Measurements from ENCODE around the gene ZNF532.

Gene ZNF532

DNA sequence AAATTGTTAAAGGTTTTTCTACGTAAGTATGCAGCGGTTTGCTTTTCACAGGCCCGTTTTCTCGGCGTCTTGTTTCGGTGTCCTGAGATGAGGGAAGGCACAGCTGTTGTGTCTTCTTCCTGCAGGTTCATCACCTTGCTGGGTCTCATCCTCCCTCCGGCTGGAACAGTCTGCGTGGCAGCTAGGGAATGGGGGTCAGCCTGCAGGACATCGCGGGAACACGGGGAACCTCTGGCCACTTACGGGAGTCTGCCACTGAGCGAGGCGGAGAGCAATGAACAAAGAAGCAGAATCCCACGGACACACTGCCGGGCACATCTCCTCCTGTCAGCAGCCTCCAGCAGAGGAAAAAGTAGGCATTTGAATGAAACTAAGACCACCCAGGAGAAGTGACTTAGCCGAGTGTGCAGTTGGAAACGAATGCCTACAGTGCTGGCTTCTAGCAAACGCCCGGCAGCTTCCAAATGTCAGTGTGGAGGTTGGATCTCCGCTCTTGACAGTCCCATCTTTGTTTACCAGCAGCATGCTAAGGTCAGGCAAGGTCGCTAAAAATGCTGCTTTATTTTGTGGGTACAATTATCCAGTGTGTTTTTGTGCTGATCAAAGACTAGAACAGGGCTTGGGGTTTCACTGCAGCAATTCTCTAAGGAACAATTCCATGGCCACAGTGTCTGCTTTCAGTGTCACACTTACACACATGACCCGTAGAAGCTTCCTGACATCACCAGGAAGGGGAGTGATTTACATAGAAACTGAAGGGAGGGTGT, 165.2 kb downstream of the ZNF532 start:
- no peak for DNase-seq
- H3K9me3 Mint-ChIP-seq, result no peaks in the 10 kb centered on the region
- H3K4me3 Mint-ChIP-seq, result peak overlapping the region; percentile 14
- peaks cover 57% of the 10 kb centered on the region for H3K4me1 Mint-ChIP-seq
- TF ChIP-seq, protein P1, sequence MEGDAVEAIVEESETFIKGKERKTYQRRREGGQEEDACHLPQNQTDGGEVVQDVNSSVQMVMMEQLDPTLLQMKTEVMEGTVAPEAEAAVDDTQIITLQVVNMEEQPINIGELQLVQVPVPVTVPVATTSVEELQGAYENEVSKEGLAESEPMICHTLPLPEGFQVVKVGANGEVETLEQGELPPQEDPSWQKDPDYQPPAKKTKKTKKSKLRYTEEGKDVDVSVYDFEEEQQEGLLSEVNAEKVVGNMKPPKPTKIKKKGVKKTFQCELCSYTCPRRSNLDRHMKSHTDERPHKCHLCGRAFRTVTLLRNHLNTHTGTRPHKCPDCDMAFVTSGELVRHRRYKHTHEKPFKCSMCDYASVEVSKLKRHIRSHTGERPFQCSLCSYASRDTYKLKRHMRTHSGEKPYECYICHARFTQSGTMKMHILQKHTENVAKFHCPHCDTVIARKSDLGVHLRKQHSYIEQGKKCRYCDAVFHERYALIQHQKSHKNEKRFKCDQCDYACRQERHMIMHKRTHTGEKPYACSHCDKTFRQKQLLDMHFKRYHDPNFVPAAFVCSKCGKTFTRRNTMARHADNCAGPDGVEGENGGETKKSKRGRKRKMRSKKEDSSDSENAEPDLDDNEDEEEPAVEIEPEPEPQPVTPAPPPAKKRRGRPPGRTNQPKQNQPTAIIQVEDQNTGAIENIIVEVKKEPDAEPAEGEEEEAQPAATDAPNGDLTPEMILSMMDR (IDR thresholded peaks at IDR 0.05), result no peak
- peak overlapping the region; percentile 95 for H3K27ac Mint-ChIP-seq
- no peaks in the 10 kb centered on the region for H3K36me3 Mint-ChIP-seq (ENCODE audit: low read depth)
- no peaks in the 10 kb centered on the region for H3K27me3 Mint-ChIP-seq (ENCODE audit: low read depth, poor library complexity)

- Mint-ChIP-seq H3K27me3 (ENCODE audit: low read depth, poor library complexity) (no peaks in the 10 kb centered on the region), H3K36me3 (ENCODE audit: low read depth) (no peaks in the 10 kb centered on the region), H3K27ac (peak overlapping the region; percentile 60), H3K4me3 (no peak overlapping the region), H3K9me3 (no peaks in the 10 kb centered on the region), H3K4me1 (peaks cover 35% of the 10 kb centered on the region)
- DNase-seq, result no peak
- TF ChIP-seq, protein P1 (IDR thresholded peaks at IDR 0.05), result no peak
Observed at GRCh38 chr18:59032308-59032707, 167.6 kb downstream of the ZNF532 start.

DNA sequence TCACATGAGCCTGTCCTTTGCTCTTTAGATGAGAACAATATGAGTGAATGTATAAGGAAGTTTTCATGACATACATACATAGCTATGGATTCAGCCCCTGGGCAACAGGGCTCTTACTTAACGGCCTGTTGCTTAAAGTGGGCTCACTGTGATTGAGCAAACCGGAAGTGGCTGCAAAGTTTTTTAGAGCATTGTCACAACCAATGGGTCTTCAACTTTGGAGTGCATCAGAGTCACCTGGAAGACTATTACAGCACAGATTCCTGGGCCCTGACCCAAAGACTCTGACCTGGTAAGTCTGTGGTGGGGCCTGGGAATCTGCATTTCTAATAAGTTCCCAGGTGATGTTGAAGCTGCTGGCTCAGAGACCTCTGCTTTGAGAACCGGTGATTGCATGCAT, 168.7 kb downstream of the ZNF532 start:
- Mint-ChIP-seq H3K36me3 (ENCODE audit: low read depth) (no peaks in the 10 kb centered on the region), H3K4me3 (no peak overlapping the region), H3K9me3 (no peaks in the 10 kb centered on the region), H3K4me1 (peaks cover 35% of the 10 kb centered on the region), H3K27me3 (ENCODE audit: low read depth, poor library complexity) (no peaks in the 10 kb centered on the region), H3K27ac (no peak overlapping the region)
- TF ChIP-seq, protein P1 (IDR thresholded peaks at IDR 0.05), result no peak
- DNase-seq, result no peak

DNA sequence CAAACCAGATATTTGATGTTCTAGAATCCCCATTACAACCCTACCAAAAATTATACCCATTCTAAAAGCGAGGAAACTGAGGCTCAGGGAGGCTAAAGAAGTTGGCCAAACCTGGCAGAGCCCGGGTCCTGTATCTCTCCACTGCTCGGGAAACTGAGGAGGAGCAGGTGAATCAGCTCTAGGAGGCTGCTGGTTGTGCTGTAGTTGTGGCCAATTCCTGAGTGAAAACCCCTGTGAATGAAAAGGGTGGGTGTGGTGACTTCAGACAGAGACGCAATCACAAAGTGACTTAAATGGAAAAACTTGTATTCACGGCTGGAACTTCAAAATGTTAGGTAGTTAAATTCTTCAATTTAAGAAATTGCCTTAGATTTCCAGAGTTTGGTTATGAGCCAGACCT, 169.3 kb downstream of the ZNF532 start:
- no peak for DNase-seq
- Mint-ChIP-seq H3K36me3 (ENCODE audit: low read depth) (no peaks in the 10 kb centered on the region), H3K27me3 (ENCODE audit: low read depth, poor library complexity) (no peaks in the 10 kb centered on the region), H3K9me3 (no peaks in the 10 kb centered on the region), H3K4me3 (no peak overlapping the region), H3K4me1 (peaks cover 36% of the 10 kb centered on the region), H3K27ac (no peak overlapping the region)
- TF ChIP-seq, protein P1 (IDR thresholded peaks at IDR 0.05), result no peak

GRCh38 chr18:59035591-59035990, 170.9 kb downstream of the ZNF532 start:
- Mint-ChIP-seq H3K36me3 (ENCODE audit: low read depth) (no peaks in the 10 kb centered on the region), H3K27me3 (ENCODE audit: low read depth, poor library complexity) (no peaks in the 10 kb centered on the region), H3K9me3 (no peaks in the 10 kb centered on the region), H3K4me1 (peaks cover 34% of the 10 kb centered on the region), H3K4me3 (no peak overlapping the region), H3K27ac (no peak overlapping the region)
- DNase-seq, result no peak
- TF ChIP-seq, protein P1 (IDR thresholded peaks at IDR 0.05), result no peak
